GM13977 (cell line): ENCODE results near the gene CRHR2.

Experiments used
- DNase-seq: peaks from one replicate; pipeline ENCODE4 v3.0.0; 2012; ENCODE audit warnings: low spot score
- in situ Hi-C: fragments of 300-500 bp; cut with MboI; formaldehyde crosslinking; loops from one replicate; pipeline ENCODE4 v1.12.0; 2022; ENCODE audit warnings: low sequenced_read_pairs, low pct_unique_long_range_greater_than_20kb, mixed read lengths, inconsistent platforms; ENCODE audit not compliant: unreplicated experiment
- TF ChIP-seq, protein P1 (sequence below): IDR thresholded peaks from 2 replicates; pipeline ENCODE4 v1.5.1; 2012; ENCODE audit warnings: mild to moderate bottlenecking, control low read depth; ENCODE audit not compliant: insufficient read depth; ENCODE audit errors: extremely low read depth, missing control alignments

The CRHR2 gene

DNA sequence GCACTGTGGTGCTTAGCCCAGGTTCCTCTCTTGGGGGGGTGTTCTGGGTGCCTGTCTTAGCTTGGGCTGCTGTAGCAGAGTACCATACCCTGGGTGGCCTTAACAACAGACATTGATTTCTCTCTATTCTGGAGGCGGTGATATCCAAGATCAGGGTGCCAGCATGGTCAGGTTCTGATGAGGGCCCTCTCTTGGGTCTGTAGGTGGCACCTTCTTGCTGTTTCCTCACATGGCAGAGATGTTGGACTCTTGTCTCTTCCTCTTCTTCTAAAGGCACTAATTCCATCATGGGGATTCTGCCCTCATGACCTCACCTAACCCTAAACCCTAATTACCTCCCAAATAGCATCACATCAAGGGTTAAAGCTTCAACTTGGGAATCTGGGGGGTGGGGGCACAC lies 19.9 kb upstream of the CRHR2 start:
- in situ Hi-C loops, result no loop called here
- TF ChIP-seq, protein P1, sequence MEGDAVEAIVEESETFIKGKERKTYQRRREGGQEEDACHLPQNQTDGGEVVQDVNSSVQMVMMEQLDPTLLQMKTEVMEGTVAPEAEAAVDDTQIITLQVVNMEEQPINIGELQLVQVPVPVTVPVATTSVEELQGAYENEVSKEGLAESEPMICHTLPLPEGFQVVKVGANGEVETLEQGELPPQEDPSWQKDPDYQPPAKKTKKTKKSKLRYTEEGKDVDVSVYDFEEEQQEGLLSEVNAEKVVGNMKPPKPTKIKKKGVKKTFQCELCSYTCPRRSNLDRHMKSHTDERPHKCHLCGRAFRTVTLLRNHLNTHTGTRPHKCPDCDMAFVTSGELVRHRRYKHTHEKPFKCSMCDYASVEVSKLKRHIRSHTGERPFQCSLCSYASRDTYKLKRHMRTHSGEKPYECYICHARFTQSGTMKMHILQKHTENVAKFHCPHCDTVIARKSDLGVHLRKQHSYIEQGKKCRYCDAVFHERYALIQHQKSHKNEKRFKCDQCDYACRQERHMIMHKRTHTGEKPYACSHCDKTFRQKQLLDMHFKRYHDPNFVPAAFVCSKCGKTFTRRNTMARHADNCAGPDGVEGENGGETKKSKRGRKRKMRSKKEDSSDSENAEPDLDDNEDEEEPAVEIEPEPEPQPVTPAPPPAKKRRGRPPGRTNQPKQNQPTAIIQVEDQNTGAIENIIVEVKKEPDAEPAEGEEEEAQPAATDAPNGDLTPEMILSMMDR, result peak; percentile 13
- DNase-seq, result no peak

DNA sequence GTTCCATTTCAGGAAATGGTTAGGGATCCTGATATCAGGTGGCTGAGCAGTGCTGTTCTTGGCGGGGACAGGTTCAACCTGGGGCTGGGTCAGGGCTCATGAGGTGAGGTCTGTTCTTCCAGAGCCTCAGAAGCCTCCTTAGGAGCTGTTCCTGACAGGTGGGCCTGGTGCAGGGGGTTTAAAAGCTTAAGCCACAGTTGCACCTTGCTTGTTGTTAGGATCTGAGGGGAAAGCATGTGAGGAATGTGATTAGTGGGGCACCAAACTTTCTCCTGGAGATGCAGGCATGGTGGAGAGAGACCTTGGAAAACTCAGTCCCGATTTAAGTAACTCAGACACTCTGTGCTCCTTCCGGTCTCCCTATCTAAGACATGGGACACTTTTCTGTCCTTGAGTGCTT lies 18.7 kb upstream of the CRHR2 start:
- in situ Hi-C loops, result no loop called here
- TF ChIP-seq, protein P1, result no peak
- DNase-seq, result no peak

DNA sequence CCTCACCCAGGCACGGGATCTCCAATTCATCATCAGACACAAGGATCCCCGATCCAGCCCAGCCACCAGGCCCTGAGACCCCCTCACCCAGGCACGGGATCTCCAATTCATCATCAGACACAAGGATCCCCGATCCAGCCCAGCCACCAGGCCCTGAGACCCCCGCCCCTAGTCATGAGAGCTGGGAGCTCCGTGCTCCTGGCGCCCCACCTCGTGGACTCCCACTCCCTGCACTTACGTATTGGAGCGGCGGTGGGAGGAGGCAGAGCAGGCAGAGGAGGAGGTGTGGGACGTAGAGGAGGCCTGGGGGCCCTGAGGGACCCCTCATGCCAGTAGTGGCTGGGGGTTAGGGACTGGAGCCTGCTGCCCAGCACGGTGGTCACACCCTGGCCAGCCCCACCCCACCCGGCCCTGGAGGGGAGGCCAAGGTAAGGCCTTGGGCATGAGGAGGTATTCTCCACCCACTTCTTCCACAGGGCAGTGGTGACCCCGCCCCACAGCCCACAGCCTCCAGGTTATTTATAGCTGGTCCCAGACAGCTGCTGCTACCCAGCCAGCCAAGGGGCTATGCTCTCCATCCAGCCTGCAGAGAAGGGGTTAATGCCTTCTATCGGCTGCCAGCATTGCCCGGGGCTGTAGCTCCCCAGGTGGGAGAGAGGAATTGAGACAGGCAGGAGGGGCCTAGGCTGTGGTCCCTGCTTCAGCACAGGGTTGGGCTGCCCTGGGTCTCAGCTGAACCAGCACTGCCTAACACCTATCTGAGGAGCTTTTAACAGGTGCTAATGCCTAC lies 17.6 kb upstream of the CRHR2 start:
- in situ Hi-C loops, result no loop called here
- TF ChIP-seq, protein P1, result no peak
- no peak for DNase-seq

DNA sequence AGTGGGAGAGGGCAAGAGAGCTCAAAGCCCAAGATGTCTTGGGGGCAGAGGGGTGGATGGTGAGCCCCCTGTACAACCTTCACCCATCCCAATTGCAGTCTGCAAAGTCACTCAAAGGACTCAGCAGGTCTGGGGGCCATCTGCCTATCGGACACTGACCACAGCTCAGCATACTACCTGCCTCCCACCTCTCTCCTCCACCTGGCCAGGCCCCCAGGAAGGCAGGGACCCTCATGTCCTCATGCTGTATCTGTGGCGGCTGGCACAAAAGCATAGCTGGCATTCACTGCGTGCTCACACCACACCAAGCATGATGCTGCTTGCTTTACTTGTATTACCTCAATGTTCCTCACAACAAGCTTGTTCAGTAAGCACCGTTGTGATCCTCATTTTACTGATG lies 16.2 kb upstream of the CRHR2 start:
- in situ Hi-C loops, result no loop called here
- TF ChIP-seq, protein P1, result no peak
- no peak for DNase-seq

DNA sequence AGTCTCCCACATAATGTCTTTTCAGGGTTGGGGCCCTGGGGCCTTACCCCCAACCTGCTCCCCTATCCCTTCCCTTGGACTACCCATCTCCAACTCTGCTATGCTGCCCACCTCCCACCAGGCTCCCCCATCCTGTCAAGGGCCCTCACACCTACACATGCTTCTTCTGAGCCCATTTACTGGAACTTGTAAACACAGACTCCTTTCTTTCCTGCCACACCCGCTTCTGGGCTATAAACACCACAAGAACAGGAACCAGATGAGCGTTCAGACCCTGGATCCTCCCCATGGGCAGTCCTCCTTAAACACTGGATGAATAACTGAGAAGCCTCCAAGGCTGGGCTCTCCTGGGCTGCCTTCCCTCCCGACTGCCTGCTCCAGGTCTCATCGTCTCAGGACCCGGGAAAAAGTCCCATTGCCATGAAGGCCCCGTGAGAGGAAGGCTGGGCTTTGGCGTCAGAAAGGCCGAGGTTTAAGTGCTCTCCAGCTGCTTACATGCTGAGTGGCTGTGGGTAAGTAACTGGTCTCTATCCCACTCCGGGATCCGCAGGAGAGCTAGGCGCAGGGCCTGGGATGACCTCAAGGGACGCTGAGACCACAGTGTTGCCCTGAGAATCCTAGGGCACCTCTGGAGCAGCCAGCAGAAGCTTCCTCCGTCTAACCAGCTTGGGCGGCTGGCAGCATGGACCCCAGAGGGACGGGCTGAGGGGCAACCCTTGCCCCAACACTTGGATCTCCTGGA lies 15.6 kb upstream of the CRHR2 start:
- DNase-seq, result no peak

More for the DNA sequence above, 15.6 kb upstream of the CRHR2 start:
- in situ Hi-C loops, result no loop called here
- TF ChIP-seq, protein P1, result no peak
